GM21447 (cell line): Measurements from ENCODE around the gene KCTD7.
A peak's percentile ranks its signal among the peaks of the same experiment; 100 is the strongest.
"Not testable (repeated sequence)": the region's sequence is repeated elsewhere in the genome, so short reads cannot be mapped to it uniquely, and the experiment has no call there.

Experiments used
- ATAC-seq: cut with Tn5 transposase; IDR thresholded peaks from one replicate; pipeline ENCODE4 v1.9.1; 2021; ENCODE audit not compliant: unreplicated experiment

KCTD7 gene

GRCh38 chr7:66628361-66629221, at the start of gene KCTD7:
KCTD7 (plus strand) TSS chr7:66628881; CDS start chr7:66629065, 184 bp downstream.
- peak; percentile 83 for ATAC-seq

GRCh38 chr7:66580380-66580779, 48.3 kb upstream of the KCTD7 start:
- ATAC-seq, result not testable (repeated sequence)

GRCh38 chr7:66582816-66583489, 45.7 kb upstream of the KCTD7 start:
- not testable (repeated sequence) for ATAC-seq

GRCh38 chr7:66583490-66584110, 45.1 kb upstream of the KCTD7 start:
- ATAC-seq, result no peak

- no peak for ATAC-seq
These were observed 42.5 kb upstream of the KCTD7 start for GRCh38 chr7:66586181-66586580.

GRCh38 chr7:66588226-66588625, 40.5 kb upstream of the KCTD7 start:
- not testable (repeated sequence) for ATAC-seq

GRCh38 chr7:66588856-66589570, 39.7 kb upstream of the KCTD7 start:
- not testable (repeated sequence) for ATAC-seq

GRCh38 chr7:66590302-66591057, 38.2 kb upstream of the KCTD7 start:
- not testable (repeated sequence) for ATAC-seq

GRCh38 chr7:66591058-66591798, 37.5 kb upstream of the KCTD7 start:
- peak; percentile 15 for ATAC-seq

GRCh38 chr7:66591799-66592596, 36.7 kb upstream of the KCTD7 start:
- peak; percentile 96 for ATAC-seq

- ATAC-seq, result peak; percentile 1
These were observed 36.0 kb upstream of the KCTD7 start for GRCh38 chr7:66592597-66593146.

- not testable (repeated sequence) for ATAC-seq
These were observed 34.6 kb upstream of the KCTD7 start for GRCh38 chr7:66594082-66594481.

GRCh38 chr7:66597461-66597860, 31.2 kb upstream of the KCTD7 start:
- ATAC-seq, result no peak

GRCh38 chr7:66602159-66602558, 26.5 kb upstream of the KCTD7 start:
- no peak for ATAC-seq

- ATAC-seq, result no peak
These were observed 24.5 kb upstream of the KCTD7 start for GRCh38 chr7:66604198-66604597.

GRCh38 chr7:66606540-66607291, 22.0 kb upstream of the KCTD7 start:
- ATAC-seq, result not testable (repeated sequence)

- no peak for ATAC-seq
These were observed 19.5 kb upstream of the KCTD7 start for GRCh38 chr7:66609176-66609575.

- ATAC-seq, result not testable (repeated sequence)
These were observed 14.1 kb upstream of the KCTD7 start for GRCh38 chr7:66614596-66614995.
